GM23338 (cell line): ENCODE results near the gene TMEM114. TPM values are rescaled to one million over a fixed set of nuclear protein-coding genes. Genes with fewer than 3 reads are reported as not detected.

Experiments
- ATAC-seq: fragments of 200-7000 bp; cut with Tn5 transposase; 3 replicates; pipeline ENCODE4 v1.9.1; 2020
- DNase-seq: peaks from one replicate; pipeline ENCODE4 v3.0.0-alpha.2; 2015; ENCODE audit warnings: low spot score
- H2AFZ ChIP-seq: fragments of 200-600 bp; sonication (generic); 2 replicates; pipeline ENCODE4 v1.8.0; 2016; ENCODE audit warnings: antibody characterized with exemption, mild to moderate bottlenecking, moderate library complexity
- H3F3A ChIP-seq: fragments of 200-600 bp; sonication (generic); replicated peaks from 2 replicates; pipeline ENCODE4 v1.8.0; 2017; ENCODE audit warnings: antibody characterized with exemption, mixed run types, low read depth
- H3K27ac ChIP-seq: fragments of 200-600 bp; sonication (generic); 2 replicates; pipeline ENCODE4 v1.6.1; 2016; ENCODE audit warnings: low read depth
- H3K27me3 ChIP-seq: fragments of 200-600 bp; sonication (generic); 2 replicates; pipeline ENCODE4 v1.8.0; 2016; ENCODE audit warnings: mild to moderate bottlenecking, mixed run types, moderate library complexity; ENCODE audit not compliant: insufficient read depth
- H3K36me3 ChIP-seq: fragments of 200-600 bp; sonication (generic); 2 replicates; pipeline ENCODE4 v1.8.0; 2016; ENCODE audit warnings: mild to moderate bottlenecking; ENCODE audit not compliant: insufficient read depth
- H3K4me1 ChIP-seq: fragments of 200-600 bp; sonication (generic); 2 replicates; pipeline ENCODE4 v1.8.0; 2016; ENCODE audit warnings: mild to moderate bottlenecking, moderate library complexity; ENCODE audit not compliant: insufficient read depth
- H3K4me2 ChIP-seq: fragments of 200-600 bp; sonication (generic); 2 replicates; pipeline ENCODE4 v1.7.1; 2017; ENCODE audit warnings: mixed run types
- H3K4me3 ChIP-seq: fragments of 200-600 bp; sonication (generic); 2 replicates; pipeline ENCODE4 v1.6.1; 2016; ENCODE audit warnings: mixed run types
- H3K79me2 ChIP-seq: fragments of 200-600 bp; sonication (generic); replicated peaks from 2 replicates; pipeline ENCODE4 v1.8.0; 2017; ENCODE audit warnings: mild to moderate bottlenecking; ENCODE audit not compliant: insufficient read depth
- H3K9me2 ChIP-seq: fragments of 200-600 bp; sonication (generic); 2 replicates; pipeline ENCODE4 v1.8.0; 2017; ENCODE audit not compliant: insufficient read depth
- H4K20me1 ChIP-seq: fragments of 200-600 bp; sonication (generic); replicated peaks from 2 replicates; pipeline ENCODE4 v1.8.0; 2017; ENCODE audit warnings: mild to moderate bottlenecking; ENCODE audit not compliant: insufficient read depth
- H3K27ac Mint-ChIP-seq: 2 replicates; pipeline ENCODE4 v1.8.0; 2020; ENCODE audit warnings: inconsistent platforms, mild to moderate bottlenecking, moderate library complexity, mixed read lengths
- H3K27me3 Mint-ChIP-seq: 3 replicates; pipeline ENCODE4 v1.8.0; 2022; ENCODE audit warnings: low read depth, mild to moderate bottlenecking, moderate library complexity, mixed read lengths, inconsistent platforms; ENCODE audit not compliant: insufficient read depth, poor library complexity
- H3K36me3 Mint-ChIP-seq: 3 replicates; pipeline ENCODE4 v1.8.0; 2021; ENCODE audit warnings: low read depth, mild to moderate bottlenecking, inconsistent platforms, moderate library complexity, mixed read lengths
- H3K4me1 Mint-ChIP-seq: 3 replicates; pipeline ENCODE4 v1.8.0; 2020; ENCODE audit warnings: mild to moderate bottlenecking, inconsistent platforms, mixed read lengths
- H3K4me3 Mint-ChIP-seq: 3 replicates; pipeline ENCODE4 v1.8.0; 2021; ENCODE audit warnings: moderate library complexity, mild to moderate bottlenecking, inconsistent platforms, mixed read lengths
- H3K9me3 Mint-ChIP-seq: 3 replicates; pipeline ENCODE4 v1.8.0; 2020; ENCODE audit warnings: moderate library complexity, mild to moderate bottlenecking, inconsistent platforms, mixed read lengths
- CREB1 ChIP-seq: fragments of 250-450 bp; sonication (Bioruptor Pico); IDR thresholded peaks from 2 replicates; pipeline ENCODE4 v1.5.0; 2020; ENCODE audit warnings: low read depth, mild to moderate bottlenecking, moderate library complexity
- EZH2phosphoT487 ChIP-seq: fragments of 200-600 bp; sonication (generic); IDR thresholded peaks from one replicate; pipeline ENCODE4 v1.8.1; 2018; ENCODE audit warnings: antibody characterized with exemption; ENCODE audit not compliant: unreplicated experiment
- NANOG ChIP-seq: IDR thresholded peaks from 2 replicates; pipeline ENCODE4 v1.6.1; 2016; ENCODE audit warnings: antibody characterized with exemption, borderline replicate concordance
- POLR2AphosphoS5 ChIP-seq: IDR thresholded peaks from 2 replicates; pipeline ENCODE4 v1.6.1; 2016; ENCODE audit warnings: antibody characterized with exemption, low read depth
- REST ChIP-seq: IDR thresholded peaks from one replicate; pipeline ENCODE4 v1.6.1; 2018; ENCODE audit warnings: antibody characterized with exemption; ENCODE audit not compliant: unreplicated experiment
- STAT1 ChIP-seq: IDR thresholded peaks from one replicate; pipeline ENCODE4 v1.6.1; 2016; ENCODE audit warnings: antibody characterized with exemption; ENCODE audit not compliant: unreplicated experiment
- polyA plus RNA-seq: library from polyadenylated mRNA; unstranded; fragments of >200 nt; fragmentation: Nextera tagmentation; extraction: Ambion mirVana; gene quantifications from 2 replicates; pipeline ENCODE4 v1.2.1, GENCODE V29; 2016
- total RNA-seq: library from RNA; depleted of rRNA; stranded (reverse); fragments of >200 nt; shearing (Covaris generic); gene quantifications from 2 replicates; pipeline ENCODE4 v1.2.3, GENCODE V29; 2014
- TF ChIP-seq, protein P1 (sequence below): IDR thresholded peaks from 2 replicates; pipeline ENCODE4 v1.6.1; 2016; ENCODE audit warnings: antibody characterized with exemption
- TF ChIP-seq, protein P2 (sequence below): fragments of 250-450 bp; sonication (Bioruptor Pico); IDR thresholded peaks from 2 replicates; pipeline ENCODE4 v1.5.0; 2020; ENCODE audit warnings: mild to moderate bottlenecking, moderate library complexity

The TMEM114 gene
- total and polyA plus RNA-seq, 2 experiments from 2014 or later: 0.47 to 0.52 TPM

DNA sequence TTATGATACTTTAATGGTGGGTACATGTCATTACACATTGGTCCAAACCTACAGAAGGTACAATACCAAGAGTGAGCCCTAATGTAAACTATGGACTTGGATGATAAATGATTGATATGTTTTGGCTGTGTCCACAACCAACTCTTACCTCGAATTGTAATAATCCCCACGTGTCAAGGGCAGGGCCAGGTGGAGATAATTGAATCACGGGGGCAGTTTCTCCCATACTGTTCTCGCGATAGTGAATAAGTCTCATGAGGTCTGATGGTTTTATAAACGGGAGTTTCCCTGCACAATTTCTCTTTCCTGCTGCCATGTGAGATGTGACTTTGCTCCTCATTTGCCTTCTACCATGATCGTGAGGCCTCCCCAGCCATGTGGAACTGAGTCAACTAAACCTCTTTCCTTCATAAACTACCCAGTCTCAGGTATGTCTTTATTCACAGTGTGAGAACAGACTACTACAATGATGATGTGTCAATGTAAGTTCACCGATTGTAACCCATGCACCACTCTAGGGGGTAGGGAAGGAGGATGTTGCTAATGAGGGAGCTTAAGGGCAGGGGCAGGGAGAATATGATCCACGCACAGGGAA, 24.2 kb upstream of the TMEM114 start:
- no peaks in the 10 kb centered on the region for H3K9me3 Mint-ChIP-seq
- peaks cover 7% of the 10 kb centered on the region; the same call in 2 of the 3 replicates for H3K4me1 Mint-ChIP-seq
- no peaks in the 10 kb centered on the region for H3K9me2 ChIP-seq
- no peaks in the 10 kb centered on the region for H3F3A ChIP-seq
- no peaks in the 10 kb centered on the region for H3K4me1 ChIP-seq
- H4K20me1 ChIP-seq: no peaks in the 10 kb centered on the region
- TF ChIP-seq POLR2AphosphoS5: no peak
- no peak for TF ChIP-seq NANOG
- TF ChIP-seq STAT1: no peak
- TF ChIP-seq, protein P1, sequence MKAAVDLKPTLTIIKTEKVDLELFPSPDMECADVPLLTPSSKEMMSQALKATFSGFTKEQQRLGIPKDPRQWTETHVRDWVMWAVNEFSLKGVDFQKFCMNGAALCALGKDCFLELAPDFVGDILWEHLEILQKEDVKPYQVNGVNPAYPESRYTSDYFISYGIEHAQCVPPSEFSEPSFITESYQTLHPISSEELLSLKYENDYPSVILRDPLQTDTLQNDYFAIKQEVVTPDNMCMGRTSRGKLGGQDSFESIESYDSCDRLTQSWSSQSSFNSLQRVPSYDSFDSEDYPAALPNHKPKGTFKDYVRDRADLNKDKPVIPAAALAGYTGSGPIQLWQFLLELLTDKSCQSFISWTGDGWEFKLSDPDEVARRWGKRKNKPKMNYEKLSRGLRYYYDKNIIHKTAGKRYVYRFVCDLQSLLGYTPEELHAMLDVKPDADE: no peak
- TF ChIP-seq CREB1 (CRISPR knock-in tag): no peak
- no peak for TF ChIP-seq REST
- no peaks in the 10 kb centered on the region for H3K36me3 ChIP-seq
- H3K4me3 ChIP-seq: no peak overlapping the region
- DNase-seq: no peak
- no peak overlapping the region for H3K4me3 Mint-ChIP-seq
- H3K27me3 ChIP-seq: no peaks in the 10 kb centered on the region
- no peak overlapping the region for H3K4me2 ChIP-seq
- no peaks in the 10 kb centered on the region for H3K36me3 Mint-ChIP-seq
- peaks cover 5% of the 10 kb centered on the region for H3K27me3 Mint-ChIP-seq
- no peak overlapping the region for H3K27ac Mint-ChIP-seq
- H2AFZ ChIP-seq: no peak overlapping the region
- H3K79me2 ChIP-seq: no peaks in the 10 kb centered on the region
- no peak for ATAC-seq
- no peak overlapping the region for H3K27ac ChIP-seq

- peak overlapping the region; percentile 66; the same call in 1 of the 2 replicates for H2AFZ ChIP-seq
- DNase-seq (no peak), ATAC-seq (no peak)
- no peaks in the 10 kb centered on the region for H3K36me3 ChIP-seq
- no peaks in the 10 kb centered on the region for H3K36me3 Mint-ChIP-seq
- no peak overlapping the region for H3K4me2 ChIP-seq
- H4K20me1 ChIP-seq: no peaks in the 10 kb centered on the region
- no peaks in the 10 kb centered on the region for H3K9me2 ChIP-seq
- H3F3A ChIP-seq: no peaks in the 10 kb centered on the region
- no peaks in the 10 kb centered on the region for H3K79me2 ChIP-seq
- H3K4me1 Mint-ChIP-seq: peaks cover 7% of the 10 kb centered on the region; the same call in 2 of the 3 replicates
- H3K4me3 ChIP-seq: no peak overlapping the region
- no peaks in the 10 kb centered on the region; the same call in 1 of the 2 replicates for H3K4me1 ChIP-seq
- no peak overlapping the region for H3K27ac ChIP-seq
- H3K27me3 Mint-ChIP-seq: peaks cover 2% of the 10 kb centered on the region
- H3K4me3 Mint-ChIP-seq: no peak overlapping the region
- H3K27ac Mint-ChIP-seq: no peak overlapping the region
- no peaks in the 10 kb centered on the region for H3K9me3 Mint-ChIP-seq
- H3K27me3 ChIP-seq: no peaks in the 10 kb centered on the region
- no peak for TF ChIP-seq CREB1 (CRISPR knock-in tag)
- TF ChIP-seq EZH2phosphoT487: no peak
- TF ChIP-seq NANOG: no peak
- TF ChIP-seq, protein P2, sequence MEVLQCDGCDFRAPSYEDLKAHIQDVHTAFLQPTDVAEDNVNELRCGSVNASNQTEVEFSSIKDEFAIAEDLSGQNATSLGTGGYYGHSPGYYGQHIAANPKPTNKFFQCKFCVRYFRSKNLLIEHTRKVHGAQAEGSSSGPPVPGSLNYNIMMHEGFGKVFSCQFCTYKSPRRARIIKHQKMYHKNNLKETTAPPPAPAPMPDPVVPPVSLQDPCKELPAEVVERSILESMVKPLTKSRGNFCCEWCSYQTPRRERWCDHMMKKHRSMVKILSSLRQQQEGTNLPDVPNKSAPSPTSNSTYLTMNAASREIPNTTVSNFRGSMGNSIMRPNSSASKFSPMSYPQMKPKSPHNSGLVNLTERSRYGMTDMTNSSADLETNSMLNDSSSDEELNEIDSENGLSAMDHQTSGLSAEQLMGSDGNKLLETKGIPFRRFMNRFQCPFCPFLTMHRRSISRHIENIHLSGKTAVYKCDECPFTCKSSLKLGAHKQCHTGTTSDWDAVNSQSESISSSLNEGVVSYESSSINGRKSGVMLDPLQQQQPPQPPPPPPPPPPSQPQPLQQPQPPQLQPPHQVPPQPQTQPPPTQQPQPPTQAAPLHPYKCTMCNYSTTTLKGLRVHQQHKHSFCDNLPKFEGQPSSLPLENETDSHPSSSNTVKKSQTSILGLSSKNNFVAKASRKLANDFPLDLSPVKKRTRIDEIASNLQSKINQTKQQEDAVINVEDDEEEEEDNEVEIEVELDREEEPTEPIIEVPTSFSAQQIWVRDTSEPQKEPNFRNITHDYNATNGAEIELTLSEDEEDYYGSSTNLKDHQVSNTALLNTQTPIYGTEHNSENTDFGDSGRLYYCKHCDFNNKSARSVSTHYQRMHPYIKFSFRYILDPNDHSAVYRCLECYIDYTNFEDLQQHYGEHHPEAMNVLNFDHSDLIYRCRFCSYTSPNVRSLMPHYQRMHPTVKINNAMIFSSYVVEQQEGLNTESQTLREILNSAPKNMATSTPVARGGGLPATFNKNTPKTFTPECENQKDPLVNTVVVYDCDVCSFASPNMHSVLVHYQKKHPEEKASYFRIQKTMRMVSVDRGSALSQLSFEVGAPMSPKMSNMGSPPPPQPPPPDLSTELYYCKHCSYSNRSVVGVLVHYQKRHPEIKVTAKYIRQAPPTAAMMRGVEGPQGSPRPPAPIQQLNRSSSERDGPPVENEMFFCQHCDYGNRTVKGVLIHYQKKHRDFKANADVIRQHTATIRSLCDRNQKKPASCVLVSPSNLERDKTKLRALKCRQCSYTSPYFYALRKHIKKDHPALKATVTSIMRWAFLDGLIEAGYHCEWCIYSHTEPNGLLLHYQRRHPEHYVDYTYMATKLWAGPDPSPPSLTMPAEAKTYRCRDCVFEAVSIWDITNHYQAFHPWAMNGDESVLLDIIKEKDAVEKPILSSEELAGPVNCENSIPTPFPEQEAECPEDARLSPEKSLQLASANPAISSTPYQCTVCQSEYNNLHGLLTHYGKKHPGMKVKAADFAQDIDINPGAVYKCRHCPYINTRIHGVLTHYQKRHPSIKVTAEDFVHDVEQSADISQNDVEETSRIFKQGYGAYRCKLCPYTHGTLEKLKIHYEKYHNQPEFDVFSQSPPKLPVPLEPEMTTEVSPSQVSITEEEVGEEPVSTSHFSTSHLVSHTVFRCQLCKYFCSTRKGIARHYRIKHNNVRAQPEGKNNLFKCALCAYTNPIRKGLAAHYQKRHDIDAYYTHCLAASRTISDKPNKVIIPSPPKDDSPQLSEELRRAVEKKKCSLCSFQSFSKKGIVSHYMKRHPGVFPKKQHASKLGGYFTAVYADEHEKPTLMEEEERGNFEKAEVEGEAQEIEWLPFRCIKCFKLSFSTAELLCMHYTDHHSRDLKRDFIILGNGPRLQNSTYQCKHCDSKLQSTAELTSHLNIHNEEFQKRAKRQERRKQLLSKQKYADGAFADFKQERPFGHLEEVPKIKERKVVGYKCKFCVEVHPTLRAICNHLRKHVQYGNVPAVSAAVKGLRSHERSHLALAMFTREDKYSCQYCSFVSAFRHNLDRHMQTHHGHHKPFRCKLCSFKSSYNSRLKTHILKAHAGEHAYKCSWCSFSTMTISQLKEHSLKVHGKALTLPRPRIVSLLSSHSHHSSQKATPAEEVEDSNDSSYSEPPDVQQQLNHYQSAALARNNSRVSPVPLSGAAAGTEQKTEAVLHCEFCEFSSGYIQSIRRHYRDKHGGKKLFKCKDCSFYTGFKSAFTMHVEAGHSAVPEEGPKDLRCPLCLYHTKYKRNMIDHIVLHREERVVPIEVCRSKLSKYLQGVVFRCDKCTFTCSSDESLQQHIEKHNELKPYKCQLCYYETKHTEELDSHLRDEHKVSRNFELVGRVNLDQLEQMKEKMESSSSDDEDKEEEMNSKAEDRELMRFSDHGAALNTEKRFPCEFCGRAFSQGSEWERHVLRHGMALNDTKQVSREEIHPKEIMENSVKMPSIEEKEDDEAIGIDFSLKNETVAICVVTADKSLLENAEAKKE (CRISPR knock-in tag): no peak
These were observed 21.7 kb upstream of the TMEM114 start for GRCh38 chr16:8611886-8612600.
